GM21381 (cell line): ENCODE data around the gene INPP4B.
"Not testable (repeated sequence)": the region's sequence is repeated elsewhere in the genome, so short reads cannot be mapped to it uniquely, and the experiment has no call there.

Experiments used
- ATAC-seq: cut with Tn5 transposase; IDR thresholded peaks from one replicate; pipeline ENCODE4 v1.9.1; 2021; ENCODE audit warnings: mild to moderate bottlenecking, moderate library complexity; ENCODE audit not compliant: unreplicated experiment

Gene INPP4B

DNA sequence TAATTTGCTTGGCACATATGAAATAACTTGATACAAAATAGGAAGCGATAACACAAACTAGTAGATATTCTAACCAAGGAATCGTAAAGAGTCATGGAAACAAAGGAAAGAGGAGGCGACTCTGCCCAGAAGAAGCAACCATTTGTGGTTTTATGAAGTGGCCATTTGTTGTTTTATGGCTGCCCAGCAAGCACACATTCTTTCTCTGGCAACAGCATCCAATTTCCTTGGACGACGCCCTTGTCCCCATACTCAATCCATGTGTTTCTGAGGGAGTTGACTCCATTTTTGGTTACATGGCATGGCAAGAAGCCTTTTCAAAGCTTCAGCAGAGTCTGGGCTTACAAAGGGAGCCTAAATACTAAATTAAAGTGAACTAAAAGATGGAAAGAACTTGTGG, 295.1 kb downstream of the INPP4B start:
- no peak for ATAC-seq

DNA sequence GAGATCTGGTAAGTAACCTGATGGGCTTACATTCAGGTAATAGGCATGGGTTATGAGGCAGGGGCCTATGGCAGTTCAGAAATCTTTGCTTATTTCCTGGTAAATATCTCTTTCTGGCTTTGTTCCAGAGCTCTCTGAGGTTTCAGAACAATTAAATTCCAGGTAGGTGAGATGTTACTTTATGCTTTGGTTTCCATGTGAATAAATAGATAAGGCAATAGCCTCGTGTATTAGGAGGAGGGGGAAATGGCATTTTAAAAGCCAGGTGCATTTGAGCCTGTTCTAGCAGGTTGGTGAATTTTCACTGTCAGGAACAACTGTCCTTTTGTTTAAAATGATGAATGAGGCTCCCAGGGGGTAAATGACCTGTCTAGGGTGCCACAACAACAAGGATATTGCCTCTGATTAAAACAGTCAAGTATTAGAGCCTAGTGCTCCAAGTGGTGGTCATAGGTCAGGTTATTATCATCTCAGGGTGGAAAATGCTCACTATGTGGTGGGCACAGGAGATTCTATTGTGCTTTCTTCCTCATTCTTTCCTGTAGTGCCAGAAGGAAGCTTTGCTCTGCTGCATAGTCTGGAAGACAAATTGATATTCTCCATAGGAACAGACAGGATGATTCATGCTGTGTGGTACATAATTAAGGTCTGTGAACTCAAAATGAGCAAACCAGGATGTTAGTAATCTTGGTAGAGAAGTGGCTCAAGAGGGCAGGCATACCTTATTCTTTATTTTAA, 296.2 kb downstream of the INPP4B start:
- no peak for ATAC-seq

DNA sequence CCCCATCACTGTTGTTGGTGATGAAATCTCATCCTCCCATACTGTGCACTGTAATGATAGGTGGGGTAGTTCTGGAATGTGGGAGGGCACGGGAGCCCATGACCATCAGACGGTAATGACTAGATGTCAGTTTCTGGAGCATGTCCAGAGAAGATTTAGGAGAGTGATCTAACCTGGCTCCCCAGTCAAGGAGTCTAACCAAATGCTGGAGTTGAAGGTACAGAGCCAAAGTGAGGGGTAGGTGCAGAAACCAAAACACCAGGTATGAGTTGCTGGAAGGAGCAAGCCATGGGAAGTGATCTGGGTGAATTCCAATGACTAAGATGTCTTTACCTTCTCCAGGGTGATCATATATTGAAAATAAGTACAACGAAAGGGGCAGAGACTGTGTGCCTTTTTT, 296.9 kb downstream of the INPP4B start:
- ATAC-seq: no peak

DNA sequence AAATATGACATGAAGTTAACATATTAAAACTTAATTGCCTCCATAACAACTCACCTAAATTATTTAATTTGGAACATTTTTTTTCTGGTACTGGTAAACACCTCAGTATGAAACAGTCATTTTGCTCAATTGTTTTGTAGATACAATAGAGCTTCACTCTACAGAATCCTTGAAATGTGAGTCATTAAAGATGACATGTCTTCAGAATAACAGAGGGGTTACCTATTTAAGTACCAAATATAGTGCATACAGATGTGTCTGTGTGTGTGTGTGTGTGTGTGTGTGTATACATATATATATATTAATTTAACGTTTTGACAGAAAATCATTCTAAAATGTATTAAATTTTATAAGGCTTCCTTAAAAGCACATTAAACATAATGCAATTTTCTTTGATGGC, 297.6 kb downstream of the INPP4B start:
- ATAC-seq: no peak

DNA sequence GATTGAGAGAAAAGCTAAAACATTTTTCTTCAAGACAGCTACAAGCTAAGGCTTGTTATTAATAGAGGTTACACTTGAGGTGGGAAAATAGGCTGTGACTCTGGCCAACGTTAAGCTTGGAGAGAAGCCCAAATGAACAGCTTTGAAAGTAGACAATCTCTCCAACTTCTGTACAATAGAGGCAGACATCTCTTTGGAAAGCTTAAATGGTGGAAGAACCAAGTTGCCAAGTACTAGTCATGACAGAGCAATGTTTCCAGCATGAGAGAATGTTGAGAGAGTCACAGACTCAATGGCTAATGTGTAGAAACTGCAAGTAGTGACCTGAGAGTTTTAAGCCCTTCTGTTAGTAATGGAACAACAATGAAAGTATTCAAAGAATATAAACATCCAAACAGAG, 298.1 kb downstream of the INPP4B start:
- no peak for ATAC-seq

DNA sequence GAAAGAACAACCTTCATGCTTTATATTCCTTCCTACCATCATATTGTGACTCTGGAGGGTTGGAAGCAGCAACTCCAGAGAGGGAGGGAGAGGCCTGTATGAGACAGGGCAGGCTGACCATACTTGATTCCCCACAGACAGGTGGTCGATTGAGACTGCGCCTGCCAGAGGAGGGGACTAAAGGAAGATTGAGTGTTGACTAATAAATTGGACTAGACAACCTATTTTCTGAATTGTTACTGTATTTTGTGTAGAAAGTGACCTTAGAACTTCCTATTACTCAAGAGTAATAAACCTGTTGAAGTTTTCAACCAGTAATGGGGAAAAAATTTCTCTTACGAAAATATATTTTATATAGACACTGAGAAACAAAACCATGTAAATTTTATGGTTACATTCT, 301.5 kb downstream of the INPP4B start:
- ATAC-seq: no peak

DNA sequence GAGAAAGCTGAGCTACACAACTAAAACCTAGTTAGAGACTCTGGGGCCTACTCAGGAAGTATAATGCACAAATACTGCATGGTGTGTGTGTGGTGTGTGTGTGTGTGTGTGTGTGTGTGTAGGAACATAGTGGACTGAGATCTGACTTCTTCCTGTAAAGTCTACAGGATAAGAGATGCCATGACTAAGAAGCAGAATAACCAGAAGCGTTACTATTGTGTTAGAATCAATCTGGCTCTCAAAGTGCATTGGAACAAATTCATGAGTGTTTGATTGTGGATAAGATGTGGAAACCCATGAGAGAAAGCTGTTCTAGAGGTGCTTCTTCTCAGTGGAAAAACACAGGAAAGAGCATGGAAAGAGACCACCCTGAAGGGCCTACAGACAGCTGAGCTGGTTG, 302.1 kb downstream of the INPP4B start:
- no peak for ATAC-seq

DNA sequence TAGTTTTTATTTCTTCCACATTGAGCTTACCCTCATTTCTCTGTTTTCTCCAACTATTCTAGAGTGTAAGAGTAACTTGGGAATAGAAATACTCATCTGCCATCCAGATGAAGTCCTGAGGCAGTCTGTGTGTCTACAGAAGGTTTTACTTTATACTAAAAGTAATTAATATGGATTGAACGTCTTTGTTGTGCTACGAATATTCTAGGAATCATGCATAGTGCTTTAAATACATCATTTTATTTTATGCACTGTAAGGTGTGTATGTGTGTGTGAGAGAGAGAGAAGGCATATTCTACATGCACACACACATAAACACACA, 305.7 kb downstream of the INPP4B start:
- ATAC-seq: no peak

DNA sequence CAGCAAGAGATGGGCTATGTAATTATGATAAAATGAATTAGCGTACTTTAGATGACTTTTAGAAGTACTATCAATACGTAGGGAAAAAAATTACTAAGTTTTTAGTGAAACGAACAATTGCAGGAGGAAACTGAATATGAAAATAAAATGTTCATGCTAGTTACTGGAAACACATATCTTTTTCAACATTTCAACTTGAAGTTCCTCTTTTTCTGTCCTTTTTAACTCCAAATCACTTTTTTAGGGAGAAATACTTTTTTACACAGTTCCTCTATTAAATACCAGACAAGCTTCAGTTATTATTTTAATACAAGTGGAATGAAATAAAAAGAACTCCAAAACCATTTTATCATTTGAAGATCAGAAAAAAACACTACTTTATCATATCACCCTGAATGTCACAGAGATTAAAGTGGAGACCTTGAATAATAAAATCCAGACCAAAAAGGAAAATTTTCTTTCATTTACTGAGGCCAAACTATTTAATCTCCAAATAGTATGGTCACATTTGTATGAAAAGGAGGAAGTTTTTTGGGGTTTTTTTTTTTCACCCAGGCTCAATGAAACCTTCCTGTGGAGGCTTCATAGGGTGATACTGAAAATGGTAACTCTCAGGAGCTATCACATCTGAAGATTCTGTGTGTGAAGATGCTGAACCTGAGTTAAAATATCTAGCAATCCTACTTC, 306.2 kb downstream of the INPP4B start:
- no peak for ATAC-seq

DNA sequence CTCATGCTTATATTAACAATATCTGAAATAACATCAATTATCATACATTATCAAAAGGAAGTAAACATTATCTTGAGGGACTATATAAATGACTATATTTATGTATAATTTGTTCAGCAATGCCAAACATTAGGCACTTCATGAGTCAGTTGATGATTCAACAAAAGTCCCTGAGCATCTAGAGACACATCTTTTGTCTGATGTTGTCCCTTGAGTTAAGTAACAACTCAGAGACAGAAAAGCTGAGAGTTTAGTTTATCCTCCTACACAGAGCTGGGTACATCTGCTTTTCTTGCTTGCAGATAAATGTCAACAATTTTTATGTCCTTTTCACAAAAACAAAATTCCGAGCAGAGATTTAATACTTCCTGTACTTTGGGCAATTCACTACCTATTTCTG, 311.1 kb downstream of the INPP4B start:
- ATAC-seq: no peak

DNA sequence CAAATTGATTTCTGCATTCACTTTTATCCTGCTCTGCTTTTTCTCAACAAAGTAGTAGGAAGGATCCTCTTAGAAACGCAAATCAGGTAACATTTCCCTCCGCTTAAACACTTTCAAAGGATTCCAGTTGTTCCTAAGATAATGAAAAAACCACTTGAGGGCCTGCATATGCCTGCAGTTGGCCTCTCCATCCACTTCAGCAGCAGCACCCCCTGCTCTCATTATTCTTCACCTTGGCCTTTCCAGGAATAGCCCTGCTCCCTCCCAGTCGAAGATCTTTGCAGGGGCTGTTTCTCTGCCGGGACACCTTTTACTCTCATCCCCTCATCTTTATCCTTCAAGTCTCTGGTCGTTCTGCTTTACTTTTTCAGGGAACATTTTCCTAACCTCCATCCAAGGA, 314.0 kb downstream of the INPP4B start:
- no peak for ATAC-seq

DNA sequence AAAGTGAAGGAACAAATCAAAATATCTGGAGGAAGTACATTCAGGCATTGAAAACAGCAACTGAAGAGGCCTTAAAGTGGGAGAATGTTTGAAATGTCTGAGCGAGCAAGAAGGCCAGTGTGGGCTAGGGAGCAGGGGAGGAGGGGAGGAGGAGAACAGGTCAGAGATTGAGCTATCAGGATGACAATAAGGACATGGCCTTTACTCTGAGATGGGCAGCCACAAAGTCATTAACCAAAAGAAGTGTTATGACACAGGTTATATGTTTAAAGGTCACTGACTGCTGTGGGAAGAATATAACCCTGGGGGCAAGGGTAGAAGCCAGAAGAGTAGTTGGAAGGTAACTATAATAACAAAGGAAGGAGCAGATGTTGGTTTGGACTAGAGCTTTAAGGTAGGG, 315.4 kb downstream of the INPP4B start:
- no peak for ATAC-seq

DNA sequence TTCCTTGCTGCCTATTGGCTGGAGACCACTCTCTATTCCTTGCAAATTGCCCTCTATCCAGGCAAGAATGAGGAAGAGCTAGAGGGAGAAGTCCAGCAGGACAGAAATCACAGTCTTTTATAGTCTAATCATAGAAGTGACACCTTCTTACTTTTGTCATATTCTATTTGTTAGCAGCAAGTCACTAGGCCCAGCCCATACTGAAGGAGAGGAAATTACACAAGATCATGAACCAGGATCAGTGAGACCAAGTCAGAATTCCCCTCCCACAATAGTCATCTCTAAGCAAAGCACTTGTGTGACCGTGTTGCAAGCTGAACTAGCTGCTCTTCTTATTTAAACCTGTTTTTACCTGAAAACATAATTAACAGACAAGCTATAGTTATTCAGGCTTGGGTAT, 317.7 kb downstream of the INPP4B start:
- ATAC-seq: no peak

DNA sequence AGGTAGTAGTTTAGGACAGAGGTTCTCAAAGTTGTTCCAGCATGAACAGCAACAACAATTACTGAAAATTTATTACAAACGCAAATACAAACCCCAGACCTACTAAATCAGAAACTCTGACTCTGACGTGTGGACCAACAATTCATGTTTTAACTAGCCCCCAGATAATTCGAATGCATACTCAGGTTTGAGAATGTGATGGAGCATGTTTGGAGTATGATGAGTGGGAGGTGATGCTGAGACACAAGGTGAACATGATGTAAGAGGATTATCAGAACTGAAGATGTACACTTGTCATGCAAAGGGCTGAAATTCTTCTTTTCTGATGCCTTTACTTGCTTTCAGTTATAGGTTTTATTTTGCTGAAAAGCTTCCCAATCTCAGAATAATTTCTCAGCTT, 323.0 kb downstream of the INPP4B start:
- ATAC-seq: no peak

DNA sequence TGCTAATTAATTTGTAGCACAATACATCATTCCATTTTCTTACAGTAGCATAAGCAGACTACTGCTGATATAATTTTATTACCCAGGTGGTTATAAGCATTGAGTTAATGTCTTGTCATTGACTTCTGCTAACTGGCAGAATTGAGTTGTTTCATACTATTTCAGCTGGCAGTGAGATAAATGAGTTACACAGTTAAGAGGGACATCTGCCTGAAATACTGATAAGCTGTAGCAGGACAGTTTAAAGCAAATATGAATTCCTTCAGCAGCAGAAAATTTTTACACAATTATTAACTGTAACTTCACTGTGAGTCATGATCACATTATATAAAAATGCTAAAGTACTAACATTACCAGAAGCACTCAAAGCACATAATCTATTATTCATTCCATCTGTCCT, 326.8 kb downstream of the INPP4B start:
- ATAC-seq: no peak

DNA sequence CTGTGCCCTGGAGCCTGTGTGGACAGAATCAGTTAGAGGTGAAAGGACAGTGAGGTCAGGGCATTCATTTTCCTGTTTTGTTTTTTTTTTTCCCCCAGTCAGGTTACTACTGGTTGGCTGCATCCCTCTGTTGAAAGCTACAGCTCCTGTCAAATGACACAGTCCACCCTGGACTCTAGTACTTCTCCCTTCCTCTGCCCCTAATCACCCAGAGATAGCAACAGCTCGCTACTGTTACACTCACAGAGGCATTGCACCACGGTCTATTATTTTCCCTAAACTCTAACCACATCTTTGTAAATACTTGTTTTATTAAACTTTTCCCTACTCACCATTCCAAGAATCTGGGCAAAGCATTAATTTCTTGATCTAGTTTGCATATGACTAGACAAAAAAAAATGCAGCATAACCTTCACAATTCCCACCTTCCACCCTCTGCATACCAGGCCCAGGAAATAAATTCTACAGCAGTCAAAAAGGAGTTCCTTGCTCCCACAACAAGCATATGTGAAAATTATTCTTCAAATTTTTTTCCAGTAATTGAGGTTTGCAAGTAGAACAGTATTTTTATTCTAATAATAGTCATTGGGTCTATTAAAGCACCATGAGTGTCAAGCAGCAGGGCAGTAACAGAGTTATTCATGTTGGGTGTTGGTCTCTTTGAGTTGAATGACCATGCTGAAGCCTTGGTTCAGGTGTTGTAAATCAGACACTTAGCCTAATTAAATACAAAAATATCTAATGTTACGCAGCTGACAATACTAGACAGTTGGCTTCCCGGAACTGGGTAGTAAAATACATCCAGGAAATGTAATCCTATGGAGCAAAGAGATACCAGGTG, 329.2 kb downstream of the INPP4B start:
- ATAC-seq: no peak

DNA sequence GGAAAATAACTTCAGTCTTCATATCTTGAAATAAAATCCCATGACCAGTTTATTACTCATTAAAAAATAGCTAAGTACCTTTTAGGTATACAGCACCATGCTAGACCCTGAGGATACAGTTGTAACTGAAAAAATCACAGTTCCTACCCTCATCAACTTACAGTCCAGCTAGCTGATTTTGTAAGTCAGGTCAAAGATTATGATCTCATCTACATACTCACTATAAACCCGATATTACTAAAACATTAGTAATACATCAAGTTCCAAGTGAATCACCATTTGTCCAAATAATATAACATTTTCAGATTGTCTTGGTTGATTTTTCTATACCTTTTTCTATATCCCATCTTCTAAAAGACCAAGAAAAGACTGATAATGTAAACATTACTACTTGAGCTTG, 333.9 kb downstream of the INPP4B start:
- no peak for ATAC-seq

DNA sequence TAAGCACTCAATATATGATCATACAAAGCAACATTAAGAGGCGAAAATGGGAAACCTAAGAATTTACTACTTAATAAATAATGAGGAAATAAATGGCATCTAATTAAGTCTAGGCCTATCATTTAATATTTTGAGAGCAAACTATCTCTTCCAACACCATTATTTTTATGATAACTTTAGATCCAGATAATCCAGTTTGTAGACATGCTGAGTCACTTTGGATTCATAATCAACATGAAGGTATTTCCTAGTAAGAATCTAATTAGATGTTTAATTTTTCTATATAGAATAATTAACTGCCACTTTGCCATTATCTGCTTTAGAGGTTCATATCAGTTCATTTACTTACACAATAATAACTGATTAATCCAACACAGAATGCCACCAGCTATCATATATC, 336.2 kb downstream of the INPP4B start:
- ATAC-seq: no peak

DNA sequence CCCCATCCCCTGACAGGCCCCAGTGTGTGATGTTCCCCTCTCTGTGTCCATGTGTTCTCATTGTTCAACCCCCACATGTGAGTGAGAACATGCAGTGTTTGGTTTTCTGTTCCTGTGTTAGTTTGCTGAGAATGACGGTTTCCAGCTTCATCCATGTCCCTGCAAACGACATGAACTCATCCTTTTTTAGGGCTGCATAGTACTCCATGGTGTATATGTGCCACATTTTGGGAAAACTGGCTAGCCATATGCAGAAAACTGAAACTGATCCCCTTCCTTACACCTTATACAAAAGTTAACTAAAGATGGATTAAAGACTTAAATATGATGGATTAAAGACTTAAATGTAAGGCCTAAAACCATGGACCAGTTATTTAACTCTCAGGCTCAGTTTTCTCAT, 336.7 kb downstream of the INPP4B start:
- ATAC-seq: not testable (repeated sequence)

DNA sequence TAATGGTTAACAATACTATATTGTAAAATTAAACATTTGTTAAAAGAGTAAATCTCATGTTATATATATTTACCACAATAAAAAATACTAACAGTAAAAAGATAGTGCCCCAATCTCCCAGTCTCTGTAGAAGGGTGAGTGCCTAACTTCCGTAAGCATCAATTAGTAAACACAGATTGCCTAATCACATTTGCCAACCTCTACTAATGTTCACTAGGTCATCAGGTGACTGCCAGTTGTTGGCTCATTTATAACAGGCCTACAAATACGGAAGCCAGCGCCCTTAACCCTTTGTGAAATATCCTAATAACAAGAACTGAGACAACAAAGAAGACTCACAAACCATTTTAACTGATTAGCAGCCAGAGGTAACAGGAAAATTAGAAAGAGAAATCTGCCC, 345.1 kb downstream of the INPP4B start:
- no peak for ATAC-seq

DNA sequence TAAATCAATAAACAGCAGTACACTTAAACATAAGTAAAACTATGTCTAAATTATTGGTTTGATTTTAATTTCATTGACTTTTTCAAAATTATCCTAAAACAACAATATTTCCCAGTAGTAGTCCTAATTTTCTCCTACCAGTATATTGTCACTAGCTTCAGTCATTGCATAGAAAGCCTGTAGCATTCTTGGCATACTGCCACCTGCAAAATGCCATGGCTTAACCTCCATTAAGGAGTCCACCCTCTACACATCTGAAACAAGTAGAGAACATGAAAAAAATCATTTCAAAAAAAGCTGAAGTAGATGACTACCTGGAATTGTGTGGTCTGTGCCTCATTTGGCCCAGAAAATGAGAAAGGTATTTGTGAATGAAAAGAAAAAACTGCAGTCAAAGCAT, 348.5 kb downstream of the INPP4B start:
- no peak for ATAC-seq
